DMS79 (cell line): Measurements from ENCODE around the gene ZNF521.

ENCODE experiments used
- DNase-seq: peaks from one replicate; lab custom pipeline; 2025; lab: John Stamatoyannopoulos, UW

Gene ZNF521

DNA sequence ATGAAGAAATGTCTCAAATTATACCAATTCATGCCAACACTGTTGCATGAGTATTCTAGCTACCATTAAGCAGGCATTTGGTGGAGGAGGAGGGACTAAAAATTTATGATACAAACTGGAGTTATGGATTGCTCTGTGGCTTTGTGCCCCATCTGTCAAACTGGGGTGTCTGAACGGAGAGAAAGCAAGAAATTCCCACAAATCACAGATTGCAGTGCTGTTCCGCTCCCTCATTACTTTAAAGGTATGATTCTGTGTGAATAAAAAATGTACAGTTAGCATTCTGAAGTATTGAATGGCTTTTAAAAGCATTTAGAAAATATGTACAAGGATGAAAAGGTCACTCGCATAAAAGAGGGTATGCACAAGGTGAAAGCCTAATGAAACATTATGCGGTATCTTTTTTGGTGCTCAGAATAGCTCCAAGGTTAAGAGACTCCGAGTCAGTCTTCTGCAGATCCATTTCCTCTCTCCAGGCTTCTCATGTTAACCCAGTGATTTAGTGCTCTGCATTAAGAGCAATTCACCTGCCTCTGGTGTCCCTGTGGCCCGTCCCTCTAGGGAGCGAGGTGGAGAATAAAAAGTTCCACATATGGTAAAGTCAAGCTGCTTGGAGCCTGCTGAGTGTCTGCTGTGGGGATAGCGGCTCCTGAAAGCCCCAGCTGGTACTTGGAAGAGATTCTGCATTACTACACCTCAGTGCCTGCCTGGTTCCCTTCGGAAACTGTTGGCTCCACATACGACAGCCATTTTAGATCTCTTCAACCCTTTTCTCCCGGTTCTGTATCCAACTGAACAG lies 184.2 kb downstream of the ZNF521 start:
- DNase-seq = no peak

DNA sequence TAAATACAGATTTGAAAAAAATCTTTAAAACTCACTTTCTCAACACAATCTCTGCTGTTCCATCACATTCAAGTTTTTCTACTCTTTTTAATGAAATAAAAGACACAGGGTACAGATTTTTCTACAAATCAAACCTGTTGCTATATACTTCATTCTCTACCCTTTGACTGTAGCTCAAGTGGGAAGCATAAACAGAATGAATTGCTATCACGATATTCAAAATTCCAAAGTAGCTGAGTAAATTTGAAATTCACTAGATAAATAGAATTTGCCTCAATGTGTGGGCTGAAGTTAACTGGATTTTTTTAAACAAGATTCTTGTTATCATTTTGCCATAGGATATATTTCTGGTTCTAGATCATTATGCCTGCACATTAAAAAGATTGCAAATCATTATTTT lies 185.9 kb downstream of the ZNF521 start:
- no peak for DNase-seq

- no peak for DNase-seq
Observed at GRCh38 chr18:25164848-25165811, 186.8 kb downstream of the ZNF521 start.

DNA sequence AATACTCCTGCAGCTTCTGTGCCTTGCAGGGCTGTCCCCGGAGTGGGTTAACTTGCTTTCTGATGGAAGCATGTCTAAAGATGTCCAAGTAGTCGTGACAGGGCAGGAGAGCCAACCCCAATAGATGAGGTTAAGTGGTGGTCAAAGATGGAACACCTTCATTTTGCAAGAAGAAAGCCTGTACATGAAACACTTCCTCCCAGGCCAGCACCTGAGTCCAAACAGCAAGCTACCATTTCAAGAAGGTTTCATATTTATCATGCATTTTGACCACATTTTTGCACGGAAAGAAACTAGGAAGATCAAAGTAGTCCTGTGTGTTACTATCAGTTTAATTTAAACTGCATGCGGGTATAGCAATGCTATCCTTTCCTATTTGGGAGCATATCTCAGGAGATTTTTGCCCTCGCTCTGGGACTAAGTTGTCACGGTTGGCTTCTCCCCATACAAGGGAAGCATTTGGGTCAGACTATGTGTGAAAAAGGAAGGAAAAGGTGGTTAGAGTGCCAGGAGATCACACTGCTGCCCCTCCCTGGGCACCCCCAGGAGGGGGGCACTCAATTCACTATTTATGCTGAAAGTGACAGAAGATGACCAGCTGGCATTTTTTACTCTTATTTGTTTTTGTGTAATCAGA lies 187.6 kb downstream of the ZNF521 start:
- DNase-seq = no peak

DNA sequence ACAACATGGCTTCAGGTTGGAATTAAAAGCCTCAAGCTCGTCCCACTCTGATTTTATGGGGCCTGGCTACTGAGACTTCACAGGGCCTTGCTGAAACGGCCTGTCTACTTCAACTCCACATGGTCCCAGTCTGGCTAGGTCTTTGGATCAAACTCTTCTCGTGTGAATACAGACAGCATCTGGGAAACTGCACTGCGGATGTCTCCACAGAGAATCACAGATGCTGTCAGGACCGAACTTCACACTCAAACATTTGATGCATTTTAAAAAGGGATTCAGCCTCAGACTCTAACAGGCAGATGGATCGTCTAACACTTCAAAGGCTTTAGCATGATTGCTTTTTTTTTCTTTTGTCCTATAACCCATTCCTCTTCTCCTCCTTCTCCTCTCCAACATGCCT lies 198.5 kb downstream of the ZNF521 start:
- no peak for DNase-seq

- DNase-seq = no peak
Observed at GRCh38 chr18:25147877-25148488, 204.0 kb downstream of the ZNF521 start.

- DNase-seq = no peak
Observed at GRCh38 chr18:25146512-25146910, 205.5 kb downstream of the ZNF521 start.

- DNase-seq = no peak
Observed at GRCh38 chr18:25145731-25146511, 206.0 kb downstream of the ZNF521 start.

GRCh38 chr18:25144820-25145219 lies 207.1 kb downstream of the ZNF521 start:
- DNase-seq = no peak

DNA sequence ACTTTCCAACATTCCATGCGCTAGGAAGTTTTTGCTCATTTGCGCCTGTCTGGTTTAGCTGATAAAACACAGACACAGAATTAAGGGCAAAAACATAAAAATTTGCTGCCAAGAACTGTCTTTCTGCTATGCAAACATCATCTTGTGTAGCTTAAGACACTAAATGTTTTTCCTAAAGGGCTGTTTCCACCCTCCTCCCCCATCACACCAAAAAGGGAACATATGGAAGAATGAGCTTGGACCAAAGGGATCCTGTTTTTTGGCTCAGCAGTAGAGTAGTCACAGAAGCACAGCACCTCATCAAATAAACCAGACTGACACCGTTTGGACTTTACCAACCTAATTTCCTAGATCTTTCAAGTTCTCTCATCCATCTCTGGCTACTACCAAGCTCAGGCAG lies 210.1 kb downstream of the ZNF521 start:
- DNase-seq = no peak

DNA sequence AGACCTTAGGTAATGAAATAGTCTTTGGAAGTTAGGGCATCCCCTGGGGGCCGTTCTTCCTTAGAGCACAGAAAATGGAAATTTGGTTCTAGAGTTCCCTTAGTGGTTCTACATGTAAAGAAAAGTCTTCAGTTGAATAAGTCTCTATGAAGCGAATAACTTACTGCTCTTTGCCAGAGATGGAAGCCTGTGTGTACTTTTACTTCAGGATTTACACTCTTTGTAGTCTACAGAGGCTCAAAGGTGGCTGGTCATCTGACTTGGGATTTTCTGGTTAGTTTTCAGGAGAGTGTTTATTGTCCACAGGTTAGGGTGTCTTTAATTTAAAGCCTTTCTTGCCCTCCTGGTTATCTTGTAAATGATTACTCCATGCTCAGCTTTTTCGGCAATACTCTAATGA lies 210.6 kb downstream of the ZNF521 start:
- DNase-seq = no peak

GRCh38 chr18:25140962-25141308 lies 211.0 kb downstream of the ZNF521 start:
- DNase-seq = no peak

DNA sequence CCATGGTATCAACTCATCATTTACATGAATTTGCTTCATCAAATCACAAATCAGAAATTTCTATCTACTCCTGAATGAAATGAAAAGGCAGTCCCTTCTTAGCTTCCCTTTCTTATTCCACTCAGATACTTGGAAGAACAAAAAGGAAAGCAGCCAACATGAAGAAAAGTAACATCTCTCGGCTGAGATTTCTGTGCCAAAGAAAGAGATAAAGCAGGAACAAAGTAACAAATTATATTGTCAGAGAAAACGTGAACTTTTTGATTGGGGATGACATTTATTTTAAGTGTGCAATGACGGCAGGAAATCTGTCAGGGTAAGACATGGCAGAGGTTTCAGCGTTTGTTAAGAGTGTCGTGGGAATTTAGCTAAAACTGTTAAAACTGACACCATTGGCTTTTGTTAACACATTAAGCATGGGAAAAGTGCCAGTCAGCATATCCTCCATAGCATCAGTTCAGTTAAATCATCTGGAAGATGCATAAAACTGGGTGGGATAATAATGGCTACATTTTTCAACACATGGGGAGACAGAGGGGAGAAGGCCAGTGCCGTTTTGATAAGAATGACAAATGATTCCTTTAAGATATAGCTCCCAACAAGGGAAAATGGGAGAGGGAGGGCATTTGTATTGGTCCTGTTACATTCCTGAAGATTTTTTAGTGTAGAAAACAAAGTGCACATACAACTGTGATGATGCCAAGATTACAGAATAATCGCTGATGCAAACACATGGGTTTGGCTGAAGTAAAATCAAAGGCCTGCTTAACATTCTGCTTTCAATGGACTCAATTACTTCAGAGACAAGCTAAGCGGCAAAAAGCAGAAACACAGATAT lies 211.6 kb downstream of the ZNF521 start:
- no peak for DNase-seq

DNA sequence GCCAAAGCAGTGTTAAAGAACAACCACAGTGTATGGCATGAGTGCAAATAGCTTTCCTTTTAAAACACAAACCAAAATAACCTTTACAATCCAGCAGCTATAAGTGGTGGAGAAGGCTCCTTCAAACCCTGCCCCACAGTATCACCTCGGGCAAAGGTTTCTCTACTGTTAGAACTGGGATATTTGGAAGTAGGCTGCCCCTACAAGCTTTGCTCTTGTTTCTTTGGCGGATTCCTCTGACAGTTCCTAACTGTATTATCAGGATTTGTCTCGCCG lies 214.8 kb downstream of the ZNF521 start:
- DNase-seq = no peak

GRCh38 chr18:25136416-25137196 lies 215.4 kb downstream of the ZNF521 start:
- no peak for DNase-seq

DNA sequence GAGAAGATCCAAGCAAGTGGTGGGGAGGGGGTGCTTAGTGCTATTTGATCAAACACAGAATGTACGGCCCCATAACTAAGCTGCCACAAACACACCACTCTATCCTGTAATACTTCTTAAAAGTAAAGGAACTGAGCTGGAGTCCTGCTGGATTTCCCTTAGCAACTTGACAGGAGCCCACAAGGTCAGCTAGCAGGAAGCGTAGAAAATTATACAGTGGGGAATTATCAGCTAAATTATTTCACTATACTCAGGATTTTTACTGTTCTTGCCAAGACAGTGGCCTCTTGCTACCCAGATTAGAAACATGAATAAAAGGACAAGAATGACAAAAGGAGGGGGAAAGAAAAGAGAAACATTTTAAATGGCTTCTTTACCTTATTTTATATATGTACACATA lies 217.1 kb downstream of the ZNF521 start:
- no peak for DNase-seq

- no peak for DNase-seq
Observed at GRCh38 chr18:25133879-25134278, 218.1 kb downstream of the ZNF521 start.

- no peak for DNase-seq
Observed at GRCh38 chr18:25132786-25133496, 219.0 kb downstream of the ZNF521 start.

DNA sequence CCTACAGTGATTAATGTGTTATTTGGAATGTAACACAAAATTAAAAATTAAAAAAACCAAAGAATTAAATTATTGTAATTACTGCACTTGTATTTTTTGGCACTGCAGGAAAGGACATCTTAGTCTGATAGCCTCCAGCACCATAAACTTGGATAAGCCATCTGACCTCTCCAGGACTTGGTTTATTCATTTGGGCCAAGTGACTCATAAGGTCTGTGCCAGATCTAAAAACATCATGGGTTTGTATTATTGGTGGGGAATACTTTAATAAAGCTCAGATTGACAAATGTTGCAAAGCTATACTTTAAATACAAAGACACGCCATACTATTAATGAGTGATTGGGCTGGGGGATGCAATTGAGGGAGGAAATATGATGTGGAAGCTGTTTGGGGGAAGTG lies 225.2 kb downstream of the ZNF521 start:
- DNase-seq = no peak
